GM19025 (cell line): ENCODE data around the gene MX1.

Experiments used
- ATAC-seq: cut with Tn5 transposase; IDR thresholded peaks from one replicate; pipeline ENCODE4 v1.9.1; 2021; ENCODE audit warnings: mild to moderate bottlenecking, low read depth, moderate library complexity; ENCODE audit not compliant: unreplicated experiment

MX1 gene, protein sequence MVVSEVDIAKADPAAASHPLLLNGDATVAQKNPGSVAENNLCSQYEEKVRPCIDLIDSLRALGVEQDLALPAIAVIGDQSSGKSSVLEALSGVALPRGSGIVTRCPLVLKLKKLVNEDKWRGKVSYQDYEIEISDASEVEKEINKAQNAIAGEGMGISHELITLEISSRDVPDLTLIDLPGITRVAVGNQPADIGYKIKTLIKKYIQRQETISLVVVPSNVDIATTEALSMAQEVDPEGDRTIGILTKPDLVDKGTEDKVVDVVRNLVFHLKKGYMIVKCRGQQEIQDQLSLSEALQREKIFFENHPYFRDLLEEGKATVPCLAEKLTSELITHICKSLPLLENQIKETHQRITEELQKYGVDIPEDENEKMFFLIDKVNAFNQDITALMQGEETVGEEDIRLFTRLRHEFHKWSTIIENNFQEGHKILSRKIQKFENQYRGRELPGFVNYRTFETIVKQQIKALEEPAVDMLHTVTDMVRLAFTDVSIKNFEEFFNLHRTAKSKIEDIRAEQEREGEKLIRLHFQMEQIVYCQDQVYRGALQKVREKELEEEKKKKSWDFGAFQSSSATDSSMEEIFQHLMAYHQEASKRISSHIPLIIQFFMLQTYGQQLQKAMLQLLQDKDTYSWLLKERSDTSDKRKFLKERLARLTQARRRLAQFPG

DNA sequence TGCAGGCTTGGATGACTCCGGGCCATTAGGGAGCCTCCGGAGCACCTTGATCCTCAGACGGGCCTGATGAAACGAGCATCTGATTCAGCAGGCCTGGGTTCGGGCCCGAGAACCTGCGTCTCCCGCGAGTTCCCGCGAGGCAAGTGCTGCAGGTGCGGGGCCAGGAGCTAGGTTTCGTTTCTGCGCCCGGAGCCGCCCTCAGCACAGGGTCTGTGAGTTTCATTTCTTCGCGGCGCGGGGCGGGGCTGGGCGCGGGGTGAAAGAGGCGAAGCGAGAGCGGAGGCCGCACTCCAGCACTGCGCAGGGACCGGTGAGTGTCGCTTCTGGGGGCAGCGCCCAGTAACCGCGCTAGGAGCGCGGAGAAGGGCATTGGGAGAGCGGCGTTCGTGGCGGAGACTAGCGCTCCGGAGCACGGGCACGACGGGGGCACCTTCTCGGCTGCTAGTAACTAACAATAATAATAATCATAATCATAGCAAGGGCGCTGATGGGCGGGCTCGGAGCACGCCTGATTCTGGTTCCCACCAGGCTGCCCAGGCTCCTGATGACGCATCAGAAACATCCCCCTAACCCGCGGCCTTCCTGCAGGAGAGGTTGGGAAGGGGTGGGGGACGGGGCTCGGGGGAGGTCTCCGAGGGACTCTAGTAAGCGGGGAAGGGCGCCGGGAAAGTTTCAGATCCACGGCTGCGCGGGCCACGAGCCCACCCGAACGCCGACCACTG, at the start of gene MX1:
MX1 (plus strand) TSS at position 286 of the 722 bp plus-strand sequence. CDS start 5,832 bp downstream, outside the sequence.
- peak; percentile 89 for ATAC-seq

DNA sequence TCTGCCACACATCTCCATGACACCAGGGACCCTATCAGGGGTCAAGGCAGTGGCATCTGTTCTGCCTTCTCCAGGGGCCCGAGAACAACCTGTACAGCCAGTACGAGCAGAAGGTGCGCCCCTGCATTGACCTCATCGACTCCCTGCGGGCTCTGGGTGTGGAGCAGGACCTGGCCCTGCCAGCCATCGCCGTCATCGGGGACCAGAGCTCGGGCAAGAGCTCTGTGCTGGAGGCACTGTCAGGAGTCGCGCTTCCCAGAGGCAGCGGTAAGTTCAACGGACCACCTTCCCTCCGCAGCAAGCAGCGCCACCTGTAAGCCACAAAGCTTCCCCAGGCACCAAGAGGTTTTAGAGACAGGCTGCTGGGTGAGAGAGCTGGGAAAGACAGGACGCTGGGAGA, 48.3 kb upstream of the MX1 start:
- no peak for ATAC-seq

DNA sequence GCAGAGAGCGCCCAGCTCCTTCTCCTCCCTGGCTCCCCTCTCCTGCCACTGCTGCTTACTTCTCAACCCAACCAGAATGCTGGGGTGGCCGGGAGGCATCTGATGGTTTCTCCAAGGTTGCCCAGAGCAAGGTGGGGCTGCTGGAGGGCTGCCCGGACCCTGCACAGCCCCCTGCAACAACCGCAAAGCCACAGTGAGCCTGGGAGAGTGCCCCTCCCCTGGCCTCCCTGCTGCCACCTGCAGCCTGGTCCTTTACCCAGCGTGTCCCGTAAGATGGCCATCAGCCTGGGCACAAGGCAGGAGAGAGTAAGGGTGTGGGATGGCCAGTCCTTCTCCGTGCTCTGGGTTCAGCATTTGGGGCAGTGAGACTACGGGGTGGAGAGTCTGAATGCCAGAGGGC, 47.2 kb upstream of the MX1 start:
- ATAC-seq, result no peak

DNA sequence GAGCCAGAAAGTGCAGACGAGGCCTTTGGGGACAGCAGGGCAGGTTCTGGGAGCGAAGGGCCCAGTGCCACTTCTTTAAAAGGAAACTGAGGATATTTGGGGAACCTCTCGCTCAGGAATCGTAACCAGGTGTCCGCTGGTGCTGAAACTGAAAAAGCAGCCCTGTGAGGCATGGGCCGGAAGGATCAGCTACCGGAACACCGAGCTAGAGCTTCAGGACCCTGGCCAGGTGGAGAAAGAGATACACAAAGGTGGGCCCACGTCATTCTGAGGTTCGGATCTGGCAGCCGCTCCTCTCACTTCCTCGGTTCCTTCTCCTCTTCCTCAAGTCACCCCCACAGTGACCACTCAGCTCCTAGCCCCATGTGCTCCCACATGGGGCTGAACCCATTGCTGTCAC, 46.1 kb upstream of the MX1 start:
- ATAC-seq, result no peak

DNA sequence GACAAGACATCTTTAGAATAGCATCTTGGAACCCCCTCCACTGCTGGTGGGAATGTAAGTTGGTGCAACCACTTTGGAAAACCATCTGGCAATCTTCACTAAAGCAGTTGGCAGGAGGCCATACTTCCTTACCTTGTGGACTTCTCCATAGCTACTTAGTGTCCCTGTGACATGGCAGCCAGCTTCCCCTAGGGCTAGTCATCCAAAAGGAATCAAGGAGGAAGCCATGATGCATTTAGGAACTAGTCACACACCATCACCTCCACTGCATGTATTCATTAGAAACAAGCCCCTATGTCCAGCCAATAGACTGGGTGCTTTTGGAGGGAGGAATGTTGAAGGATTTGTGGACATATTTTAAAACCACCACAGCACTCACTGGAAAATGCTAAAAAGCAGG, 44.3 kb upstream of the MX1 start:
- no peak for ATAC-seq

DNA sequence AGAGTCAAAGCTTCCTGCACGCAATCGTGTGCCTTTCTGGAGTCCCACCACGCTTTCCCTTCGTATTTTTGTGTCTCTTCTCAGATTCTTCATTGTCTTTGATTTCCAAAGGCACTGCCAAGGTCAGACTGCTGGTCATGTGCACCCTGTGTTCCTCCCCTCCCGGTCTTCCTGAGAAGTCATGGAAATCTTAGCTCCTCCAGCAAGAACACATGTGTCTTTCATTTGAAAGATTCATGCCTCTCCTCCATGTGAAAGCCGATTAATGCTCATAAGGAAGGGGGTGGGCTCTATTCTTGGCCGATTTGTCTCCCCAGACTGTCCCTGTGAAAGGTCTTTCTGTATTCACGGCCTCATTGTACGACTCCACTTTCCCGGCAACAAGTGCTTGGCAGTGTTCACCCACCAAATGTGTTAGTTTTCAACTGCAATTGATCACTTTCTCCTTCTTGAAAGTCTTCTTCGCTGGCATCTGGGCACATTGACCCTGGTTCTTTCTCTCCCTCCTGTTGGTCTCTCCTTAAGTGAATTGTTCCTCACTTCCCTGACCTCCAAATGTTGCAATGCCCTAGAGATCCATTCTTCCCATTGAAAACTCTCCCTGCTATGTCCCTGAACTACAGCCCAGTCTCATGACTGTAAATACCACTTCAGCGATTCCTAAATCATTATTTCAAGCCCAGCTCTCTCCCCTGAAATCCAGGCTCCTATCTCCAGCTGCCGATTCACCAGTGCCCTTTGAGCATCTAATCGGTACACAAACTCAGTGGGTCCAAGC, 38.8 kb upstream of the MX1 start:
- ATAC-seq, result no peak

DNA sequence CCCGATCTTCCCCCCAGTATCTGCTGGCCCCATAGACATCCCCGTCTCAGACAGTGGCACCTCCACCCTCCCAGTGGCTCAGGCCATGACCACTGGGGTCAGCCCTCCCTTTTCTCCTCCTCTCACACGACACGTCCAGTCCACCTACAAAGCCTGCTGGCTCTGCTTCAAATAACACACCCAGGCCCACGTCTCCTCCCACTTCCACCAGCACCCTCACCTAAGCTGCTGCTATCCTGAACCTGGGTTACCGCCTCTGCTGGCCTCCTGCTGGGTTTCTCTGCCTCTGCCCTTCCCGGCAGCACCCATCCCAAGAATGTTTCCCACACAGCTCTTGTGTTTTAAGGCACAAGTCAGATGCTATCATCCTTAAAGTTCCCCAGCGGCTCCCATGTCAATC, 38.2 kb upstream of the MX1 start:
- ATAC-seq, result no peak

DNA sequence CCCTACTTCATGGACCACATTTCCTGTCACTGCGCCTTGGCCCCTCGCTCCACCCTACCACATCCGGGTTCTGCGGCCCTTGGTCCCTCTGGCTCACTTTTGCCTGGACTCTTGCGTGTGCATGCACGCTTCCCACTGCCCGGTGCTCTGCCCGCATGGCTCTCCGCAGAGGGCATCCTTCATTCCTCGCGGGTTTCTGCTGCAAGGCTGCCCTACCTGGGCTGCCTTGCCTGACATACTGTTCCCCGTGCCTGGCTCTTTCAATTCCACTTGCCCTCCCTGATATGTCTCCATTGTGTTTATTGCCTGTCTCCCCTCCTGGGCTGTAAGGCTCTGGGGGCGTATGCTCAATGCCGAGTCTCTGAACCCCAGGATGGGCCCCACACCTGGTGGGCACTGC, 37.8 kb upstream of the MX1 start:
- ATAC-seq, result no peak

DNA sequence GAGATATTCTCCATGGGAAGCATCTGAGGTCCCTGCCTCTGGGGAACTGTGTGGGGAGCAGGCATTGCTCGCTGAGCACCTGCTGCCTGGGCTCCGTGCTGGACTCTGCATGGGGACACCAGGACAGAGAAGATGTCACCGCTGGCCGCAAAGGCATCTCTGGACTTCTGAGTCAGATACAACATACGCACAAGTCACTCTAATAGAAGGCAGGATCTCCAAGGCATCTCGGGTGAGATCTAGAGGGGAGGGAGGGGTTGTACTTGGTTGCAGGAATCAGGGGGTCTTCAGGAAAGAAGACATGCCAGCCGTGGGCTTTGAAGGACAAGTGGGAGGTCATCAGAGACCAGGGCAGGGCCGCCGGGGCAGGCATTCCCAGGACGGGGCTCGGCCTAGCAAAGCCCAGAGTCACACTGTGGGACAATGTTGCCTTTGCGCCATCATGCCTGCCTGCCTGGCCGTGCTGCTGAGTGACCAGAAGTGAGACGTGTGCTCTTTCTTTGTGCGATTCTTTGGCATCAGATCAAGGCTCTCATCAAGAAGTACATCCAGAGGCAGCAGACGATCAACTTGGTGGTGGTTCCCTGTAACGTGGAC, 35.9 kb upstream of the MX1 start:
- no peak for ATAC-seq

DNA sequence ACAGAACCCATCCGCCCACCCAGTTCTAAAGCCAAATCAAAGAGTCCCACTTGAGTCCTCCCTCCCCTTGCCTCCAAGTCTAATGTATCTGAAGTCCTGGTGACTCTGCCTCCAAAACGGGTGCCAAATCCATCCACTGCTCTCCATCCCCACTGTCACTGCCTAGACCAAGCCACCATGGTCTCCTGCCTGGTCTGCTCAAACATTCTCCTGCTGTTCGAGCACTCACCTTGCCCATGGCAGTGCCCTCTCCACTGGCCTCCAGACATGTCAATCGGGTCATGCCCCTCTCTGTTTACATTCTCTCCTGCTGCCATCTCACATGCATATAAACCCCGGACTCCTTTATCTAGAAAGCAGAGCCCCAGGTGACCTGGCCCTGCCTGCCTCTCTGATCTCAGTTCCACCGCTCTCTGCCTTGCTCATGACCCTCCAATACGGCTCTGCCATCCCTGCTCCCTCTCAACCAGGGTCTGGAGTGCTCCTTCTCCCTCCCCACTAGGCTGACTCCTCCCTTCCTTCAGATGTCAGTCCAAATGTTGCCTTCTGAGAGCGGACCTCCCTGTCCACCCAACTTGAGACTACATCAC, 32.1 kb upstream of the MX1 start:
- ATAC-seq, result no peak

DNA sequence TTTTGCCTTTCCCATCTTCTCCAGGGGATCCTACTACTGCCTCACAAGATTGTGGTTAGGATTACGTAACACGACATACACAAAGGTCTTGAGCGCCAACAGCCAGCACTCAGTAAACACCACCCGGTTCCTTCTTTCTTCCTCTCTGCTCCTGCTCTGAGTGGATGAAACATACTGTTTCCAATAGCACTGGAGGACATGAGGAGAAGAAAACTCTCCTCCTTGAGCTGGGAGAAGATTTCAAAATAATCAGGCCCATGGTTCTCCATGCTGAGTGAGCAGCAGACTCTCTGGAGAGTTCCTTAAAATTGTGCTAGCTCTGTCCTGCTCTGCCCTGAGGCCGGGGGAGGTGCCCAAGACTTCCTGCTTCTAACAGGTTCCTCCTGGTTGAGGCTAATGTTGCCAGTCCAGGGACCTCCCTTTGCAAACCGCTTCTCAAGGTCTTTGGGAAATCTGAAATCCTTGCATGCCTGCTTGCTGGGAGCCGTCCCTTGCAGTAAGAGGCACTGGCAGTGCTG, 29.4 kb upstream of the MX1 start:
- no peak for ATAC-seq

DNA sequence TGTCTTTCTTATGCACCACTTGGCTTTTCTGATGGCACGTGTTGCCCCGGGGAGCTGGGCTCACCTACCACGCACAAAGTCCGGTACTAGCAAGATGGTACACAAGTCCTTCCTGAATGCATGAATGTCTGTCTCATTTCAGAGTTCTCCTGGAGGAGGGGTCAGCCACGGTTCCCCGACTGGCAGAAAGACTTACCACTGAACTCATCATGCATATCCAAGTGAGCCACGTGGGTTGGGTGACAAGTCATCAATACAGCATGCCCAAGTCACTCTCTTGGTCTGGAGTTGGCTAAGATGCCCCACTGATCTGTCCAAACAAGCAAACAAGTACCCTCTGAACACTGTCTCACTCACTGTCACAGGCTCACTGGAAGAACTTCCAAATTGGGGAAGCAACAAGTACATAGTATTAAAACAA, 28.6 kb upstream of the MX1 start:
- no peak for ATAC-seq

DNA sequence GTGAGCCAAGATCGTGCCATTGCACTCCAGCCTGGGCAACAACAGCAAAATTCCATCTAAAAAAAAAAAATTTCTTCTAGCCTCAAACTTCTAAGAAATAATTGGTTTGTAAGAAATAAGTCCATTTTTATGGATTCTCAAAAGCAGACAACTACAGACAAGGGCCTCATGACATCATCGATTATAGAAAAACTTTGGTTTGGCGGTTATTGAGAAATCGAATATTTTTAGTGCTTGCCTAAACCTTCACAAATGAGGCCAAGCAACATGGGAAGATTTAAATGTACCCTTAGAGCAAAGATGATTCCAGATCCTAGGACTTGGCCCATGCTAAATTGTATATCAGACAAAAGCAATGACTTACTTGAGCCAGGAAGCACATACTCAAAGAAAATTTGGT, 27.8 kb upstream of the MX1 start:
- ATAC-seq, result no peak

DNA sequence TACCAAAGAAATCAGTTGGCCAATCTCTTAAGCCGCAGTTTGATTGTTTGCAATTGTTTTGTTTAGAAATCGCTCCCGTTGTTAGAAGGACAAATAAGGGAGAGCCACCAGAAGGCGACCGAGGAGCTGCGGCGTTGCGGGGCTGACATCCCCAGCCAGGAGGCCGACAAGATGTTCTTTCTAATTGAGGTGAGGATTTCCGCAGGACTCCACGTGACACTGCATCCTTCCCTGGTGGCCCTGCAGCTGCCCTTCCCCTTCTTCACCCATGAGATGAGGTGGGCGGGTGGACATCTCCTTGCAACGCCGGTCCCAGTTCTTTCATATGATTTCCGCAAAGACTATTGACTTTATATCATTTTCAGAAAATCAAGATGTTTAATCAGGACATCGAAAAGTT, 27.2 kb upstream of the MX1 start:
- no peak for ATAC-seq

DNA sequence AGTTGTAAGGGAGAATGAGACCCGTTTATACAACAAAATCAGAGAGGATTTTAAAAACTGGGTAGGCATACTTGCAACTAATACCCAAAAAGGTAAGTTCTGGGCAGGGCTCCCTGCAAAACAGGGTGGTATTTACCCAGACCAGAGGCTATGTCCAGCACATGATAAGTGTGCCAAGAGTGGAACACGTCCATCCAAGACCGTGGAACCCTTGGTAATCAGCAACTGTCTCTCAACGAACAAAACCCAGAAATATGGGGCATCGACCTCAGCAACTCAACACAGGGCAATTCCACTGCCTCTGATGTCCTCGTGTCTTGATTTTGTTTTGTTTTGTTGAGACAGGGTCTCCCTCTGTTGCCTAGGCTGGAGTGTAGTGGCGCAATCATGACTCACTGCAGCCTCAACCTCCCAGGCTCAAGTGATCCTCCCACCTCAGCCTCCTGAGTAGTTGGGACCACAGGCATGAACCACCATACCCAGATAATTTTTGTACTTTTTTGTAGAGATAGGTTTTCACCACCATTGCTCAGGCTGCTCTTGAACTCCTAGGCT, 26.7 kb upstream of the MX1 start:
- ATAC-seq, result no peak

DNA sequence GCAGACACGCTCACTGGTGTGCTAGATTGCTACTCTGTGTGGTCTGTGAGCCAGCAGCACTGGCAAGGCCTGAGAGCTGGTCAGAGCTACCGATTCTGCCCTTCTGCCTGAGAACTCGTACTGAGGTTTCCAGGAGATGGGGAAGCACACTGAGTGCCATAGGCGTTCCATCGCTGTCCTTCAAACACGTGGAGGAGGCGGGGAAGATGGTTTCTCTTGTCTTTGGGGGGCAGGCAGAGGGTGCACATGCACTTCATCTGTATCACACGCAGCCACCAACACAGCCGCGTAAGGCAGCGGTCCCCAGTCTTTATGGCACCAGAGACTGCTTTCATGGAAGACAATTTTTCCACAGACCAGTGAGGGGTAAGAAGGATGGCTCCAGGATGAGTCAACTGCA, 23.8 kb upstream of the MX1 start:
- no peak for ATAC-seq

DNA sequence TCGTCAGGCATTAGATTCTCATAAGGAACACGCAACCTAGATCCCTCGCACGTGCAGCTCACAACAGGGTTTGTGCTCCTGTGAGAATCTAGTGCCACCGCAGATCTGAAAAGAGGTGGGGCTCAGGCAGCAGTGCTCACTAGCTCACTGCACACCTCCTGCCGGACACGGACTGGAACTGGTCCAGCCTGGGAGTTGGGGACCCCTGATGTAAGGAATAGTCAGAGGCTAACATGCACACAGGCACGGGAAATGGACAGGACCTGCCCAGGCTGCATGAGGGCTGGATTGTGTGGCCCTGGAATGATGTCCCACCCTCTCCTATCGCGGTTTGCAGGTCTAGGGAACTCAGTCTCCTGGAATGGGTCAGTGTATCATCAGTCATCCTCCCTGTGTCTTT, 23.2 kb upstream of the MX1 start:
- ATAC-seq, result no peak

DNA sequence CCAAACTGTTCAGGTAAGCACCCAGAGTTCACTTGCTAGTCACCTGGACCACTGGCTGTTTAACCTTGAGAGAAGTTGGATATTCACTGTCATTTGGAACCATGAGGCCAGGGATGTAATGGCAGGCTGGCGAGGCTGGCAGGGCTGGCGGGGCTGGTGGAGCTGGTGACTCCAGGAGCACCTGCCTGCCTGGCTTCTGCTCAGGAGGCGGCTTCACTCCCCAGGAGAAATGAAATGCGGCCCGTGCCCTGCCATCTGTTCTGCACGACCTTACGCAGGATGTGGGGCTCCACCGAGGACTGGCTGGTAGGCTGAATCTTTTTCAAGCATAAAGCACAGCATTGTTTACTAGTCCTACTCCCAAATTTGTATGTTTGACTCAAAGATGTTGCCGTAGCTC, 22.7 kb upstream of the MX1 start:
- ATAC-seq, result no peak

DNA sequence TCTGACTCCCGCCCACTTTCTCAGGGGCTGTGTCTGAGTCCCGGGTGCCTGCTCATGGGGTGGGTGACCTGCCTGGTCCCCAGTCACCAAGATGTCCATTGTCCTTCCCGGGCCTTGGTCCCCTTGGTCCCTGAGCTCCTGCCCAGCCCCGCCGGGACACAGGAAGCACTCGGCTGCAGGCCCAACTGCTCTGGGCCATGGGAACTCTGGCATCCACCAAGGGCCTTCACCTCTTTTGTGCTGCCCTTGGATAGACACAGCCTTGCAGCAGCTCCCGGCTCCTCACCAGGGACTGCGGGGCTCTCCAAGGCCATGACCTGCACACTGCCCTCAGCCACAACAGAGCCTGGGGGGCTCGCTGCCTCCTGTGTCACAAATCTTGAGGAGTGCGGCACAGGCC, 22.1 kb upstream of the MX1 start:
- ATAC-seq, result no peak

DNA sequence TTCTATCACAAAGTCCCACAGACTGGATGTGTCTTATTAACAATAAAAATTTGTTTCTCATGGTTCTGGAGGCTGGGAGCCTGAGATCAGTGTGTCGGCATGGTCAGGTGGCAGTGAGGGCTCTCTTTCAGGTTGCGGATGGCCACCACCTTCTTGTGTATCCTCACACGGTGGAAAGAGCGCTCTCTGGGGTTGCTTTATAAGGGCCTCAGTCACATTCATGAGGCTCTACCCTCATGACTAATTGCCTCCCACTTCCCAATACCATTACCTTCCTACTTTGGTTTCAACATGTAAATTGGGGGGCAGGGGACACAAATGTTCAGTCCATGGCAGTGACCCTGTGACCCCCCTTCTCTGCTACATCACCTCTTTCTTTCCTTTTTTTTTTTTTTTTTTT, 20.7 kb upstream of the MX1 start:
- no peak for ATAC-seq
